CD4-positive, alpha-beta T cell (primary cell): ENCODE data around the gene STARD8. TPM values are rescaled to one million over a fixed set of nuclear protein-coding genes. Genes with fewer than 3 reads are reported as not detected.

Experiments used
- ATAC-seq: fragments of 200-7000 bp; cut with Tn5 transposase; one replicate; pipeline ENCODE4 v1.10.0; 2022; ENCODE audit warnings: mild to moderate bottlenecking; ENCODE audit not compliant: poor library complexity
- CTCF ChIA-PET: fragments of 350-600 bp; sonication (Branson Sonifier 250); formaldehyde crosslinking; loops from one replicate; lab custom pipeline; 2021; ENCODE audit warnings: antibody characterized with exemption, inconsistent platforms; lab: Charles Lee
- POLR2A ChIA-PET: fragments of 350-600 bp; sonication (Branson Sonifier 250); formaldehyde crosslinking; loops from one replicate; lab custom pipeline; 2021; ENCODE audit warnings: antibody characterized with exemption, inconsistent platforms; lab: Charles Lee
- DNase-seq, 14 experiments: peaks; one replicate each; pipeline ENCODE4 v3.0.0-alpha.2; 2013 to 2020; ENCODE audit warnings: mixed read lengths in 2 of 14
- H3K27ac ChIP-seq, 2 donors: one replicate each; pipeline versions ENCODE4 v1.5.1 to v1.7.0; 2013; ENCODE audit warnings: low read length in 2 of 2, low read depth in 1 of 2, mild to moderate bottlenecking in 1 of 2
- H3K27me3 ChIP-seq, 2 experiments: 1 replicate in 1 of 2; 2 replicates in 1 of 2; pipeline versions ENCODE4 v1.6.1 to v1.7.0; 2013; ENCODE audit warnings: low read length in 2 of 2, control low read depth in 1 of 2, mild to moderate bottlenecking in 1 of 2, moderate library complexity in 1 of 2; ENCODE audit not compliant: insufficient read depth in 2 of 2, control insufficient read depth in 1 of 2
- H3K36me3 ChIP-seq: one replicate; pipeline ENCODE4 v1.6.1; 2013; ENCODE audit warnings: low read length, control low read depth; ENCODE audit not compliant: insufficient read depth
- H3K4me1 ChIP-seq: one replicate; pipeline ENCODE4 v1.6.1; 2013; ENCODE audit warnings: low read length, control low read depth; ENCODE audit not compliant: insufficient read depth
- H3K4me3 ChIP-seq: one replicate; pipeline ENCODE4 v1.5.1; 2013; ENCODE audit warnings: mild to moderate bottlenecking, low read length, moderate library complexity
- H3K9me3 ChIP-seq, 2 experiments: 1 replicate in 1 of 2; 2 replicates in 1 of 2; pipeline versions ENCODE4 v1.6.1 to v1.7.0; 2013; ENCODE audit warnings: low read length in 2 of 2, mild to moderate bottlenecking in 2 of 2, control low read depth in 1 of 2, moderate library complexity in 1 of 2; ENCODE audit not compliant: control insufficient read depth in 1 of 2, insufficient read depth in 1 of 2
- H3K27ac Mint-ChIP-seq: one replicate; pipeline ENCODE4 v1.8.0; 2020; ENCODE audit warnings: mixed read lengths
- H3K27me3 Mint-ChIP-seq: one replicate; pipeline ENCODE4 v1.8.0; 2021; ENCODE audit warnings: mixed read lengths
- H3K36me3 Mint-ChIP-seq: one replicate; pipeline ENCODE4 v1.8.0; 2021; ENCODE audit warnings: low read depth, mixed read lengths
- H3K4me1 Mint-ChIP-seq: one replicate; pipeline ENCODE4 v1.8.0; 2021; ENCODE audit warnings: low read depth, mixed read lengths
- H3K4me3 Mint-ChIP-seq: one replicate; pipeline ENCODE4 v1.8.0; 2020; ENCODE audit warnings: mild to moderate bottlenecking, mixed read lengths
- H3K9me3 Mint-ChIP-seq: one replicate; pipeline ENCODE4 v1.8.0; 2020; ENCODE audit warnings: mixed read lengths
- intact Hi-C, 2 experiments: fragments of 100-400 bp; cut with DNase I in 1 of 2; cut with micrococcal nuclease in 1 of 2; formaldehyde crosslinking; loops; one replicate each; pipeline versions ENCODE4 v1.15.1 to v1.9.0; 2023 to 2025; cut with DNase I, micrococcal nuclease
- total RNA-seq, 174 experiments: library from RNA in 2 of 174; stranded (reverse) in 2 of 174; gene quantifications; one replicate each; pipeline ENCODE4 v1.2.3 and lab custom pipeline; 2021 to 2026
- TF ChIP-seq, protein P1 (sequence below): fragments of 200-600 bp; IDR thresholded peaks from one replicate; pipeline ENCODE4 v1.8.0; 2022; ENCODE audit warnings: antibody characterized with exemption, mild to moderate bottlenecking

STARD8 gene
- total RNA-seq, 2 experiments from 2014 or later, result 0.22 to 0.25 TPM

DNA sequence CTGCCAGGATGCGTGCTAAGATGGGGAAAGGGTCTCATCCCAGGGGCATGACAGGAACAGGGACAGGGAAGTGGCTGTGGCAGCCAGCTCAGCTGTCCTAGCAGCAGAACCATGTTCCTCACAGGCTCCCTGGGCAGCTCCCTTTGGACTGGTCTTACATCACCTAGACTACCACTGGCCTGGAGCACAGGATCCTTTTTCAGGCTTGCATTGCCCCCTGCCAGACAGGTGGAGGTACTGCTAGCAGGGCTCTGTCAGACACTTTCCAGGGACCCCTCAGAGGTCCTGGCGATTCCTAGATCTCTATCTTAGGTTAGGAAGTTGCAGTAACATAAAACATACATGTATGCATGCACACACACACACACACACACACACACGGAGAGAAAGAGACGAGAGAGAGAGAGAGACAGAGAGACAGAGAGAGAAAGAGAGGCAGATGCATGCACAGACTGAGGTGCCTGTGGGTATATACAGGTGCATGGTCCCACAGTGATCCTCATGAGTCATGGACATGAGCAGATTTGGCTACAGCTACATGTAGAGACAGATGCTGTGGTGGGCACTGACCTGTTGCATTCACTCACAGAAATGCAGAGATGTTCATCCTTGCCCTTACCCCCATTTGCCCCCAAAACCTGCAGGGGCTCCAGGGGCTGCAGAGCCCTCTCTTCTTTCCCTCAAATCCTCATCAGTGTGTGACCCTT, 63.6 kb downstream of the STARD8 start:
- TF ChIP-seq, protein P1, sequence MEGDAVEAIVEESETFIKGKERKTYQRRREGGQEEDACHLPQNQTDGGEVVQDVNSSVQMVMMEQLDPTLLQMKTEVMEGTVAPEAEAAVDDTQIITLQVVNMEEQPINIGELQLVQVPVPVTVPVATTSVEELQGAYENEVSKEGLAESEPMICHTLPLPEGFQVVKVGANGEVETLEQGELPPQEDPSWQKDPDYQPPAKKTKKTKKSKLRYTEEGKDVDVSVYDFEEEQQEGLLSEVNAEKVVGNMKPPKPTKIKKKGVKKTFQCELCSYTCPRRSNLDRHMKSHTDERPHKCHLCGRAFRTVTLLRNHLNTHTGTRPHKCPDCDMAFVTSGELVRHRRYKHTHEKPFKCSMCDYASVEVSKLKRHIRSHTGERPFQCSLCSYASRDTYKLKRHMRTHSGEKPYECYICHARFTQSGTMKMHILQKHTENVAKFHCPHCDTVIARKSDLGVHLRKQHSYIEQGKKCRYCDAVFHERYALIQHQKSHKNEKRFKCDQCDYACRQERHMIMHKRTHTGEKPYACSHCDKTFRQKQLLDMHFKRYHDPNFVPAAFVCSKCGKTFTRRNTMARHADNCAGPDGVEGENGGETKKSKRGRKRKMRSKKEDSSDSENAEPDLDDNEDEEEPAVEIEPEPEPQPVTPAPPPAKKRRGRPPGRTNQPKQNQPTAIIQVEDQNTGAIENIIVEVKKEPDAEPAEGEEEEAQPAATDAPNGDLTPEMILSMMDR, result no peak
- Histone ChIP-seq H3K36me3 (no peaks in the 10 kb centered on the region), H3K9me3 (no peaks in the 10 kb centered on the region), H3K4me1 (no peaks in the 10 kb centered on the region), H3K4me3 (no peak overlapping the region), H3K27me3 (no peaks in the 10 kb centered on the region), H3K27ac (no peak overlapping the region)
- DNase-seq, result no peak
- no peaks in the 10 kb centered on the region for H3K27me3 Mint-ChIP-seq
- no peak for ATAC-seq
- no peak overlapping the region for H3K27ac Mint-ChIP-seq
- no peaks in the 10 kb centered on the region for H3K4me1 Mint-ChIP-seq
- POLR2A ChIA-PET, result no interaction called here
- no peak overlapping the region for H3K4me3 Mint-ChIP-seq
- H3K9me3 Mint-ChIP-seq, result no peaks in the 10 kb centered on the region
- intact Hi-C loops, result no loop called here
- CTCF ChIA-PET, result no interaction called here
- no peaks in the 10 kb centered on the region for H3K36me3 Mint-ChIP-seq

DNA sequence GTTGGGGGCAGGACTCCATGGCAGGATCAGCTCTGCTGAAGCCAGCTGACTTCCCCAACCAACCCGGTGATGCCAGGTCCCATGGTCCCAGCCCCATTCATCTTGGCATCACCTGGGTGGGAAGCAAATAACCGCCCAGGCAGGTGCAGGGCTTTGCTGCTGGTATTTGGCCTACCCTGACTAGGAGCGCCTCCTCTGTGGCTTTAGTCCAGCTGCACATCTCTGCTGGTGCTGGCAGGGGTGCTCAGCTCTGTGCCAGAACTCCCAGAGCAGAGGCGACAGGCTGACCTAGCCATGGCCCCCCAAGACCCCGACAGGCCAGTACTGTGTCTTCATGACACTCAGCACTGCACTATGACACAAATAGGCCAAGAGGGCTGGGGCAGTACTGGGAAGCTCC, 64.4 kb downstream of the STARD8 start:
- Mint-ChIP-seq H3K9me3 (no peaks in the 10 kb centered on the region), H3K4me3 (no peak overlapping the region), H3K27me3 (no peaks in the 10 kb centered on the region), H3K27ac (no peak overlapping the region), H3K4me1 (no peaks in the 10 kb centered on the region), H3K36me3 (no peaks in the 10 kb centered on the region)
- no peak overlapping the region for H3K4me3 ChIP-seq
- ChIA-PET POLR2A (no interaction called here), CTCF (no interaction called here)
- ATAC-seq (no peak), DNase-seq (no peak)
- intact Hi-C loops, result no loop called here
- H3K36me3 ChIP-seq, result no peaks in the 10 kb centered on the region
- no peaks in the 10 kb centered on the region for H3K9me3 ChIP-seq
- TF ChIP-seq, protein P1, result no peak
- H3K27ac ChIP-seq, result no peak overlapping the region
- no peaks in the 10 kb centered on the region for H3K27me3 ChIP-seq
- no peaks in the 10 kb centered on the region for H3K4me1 ChIP-seq

DNA sequence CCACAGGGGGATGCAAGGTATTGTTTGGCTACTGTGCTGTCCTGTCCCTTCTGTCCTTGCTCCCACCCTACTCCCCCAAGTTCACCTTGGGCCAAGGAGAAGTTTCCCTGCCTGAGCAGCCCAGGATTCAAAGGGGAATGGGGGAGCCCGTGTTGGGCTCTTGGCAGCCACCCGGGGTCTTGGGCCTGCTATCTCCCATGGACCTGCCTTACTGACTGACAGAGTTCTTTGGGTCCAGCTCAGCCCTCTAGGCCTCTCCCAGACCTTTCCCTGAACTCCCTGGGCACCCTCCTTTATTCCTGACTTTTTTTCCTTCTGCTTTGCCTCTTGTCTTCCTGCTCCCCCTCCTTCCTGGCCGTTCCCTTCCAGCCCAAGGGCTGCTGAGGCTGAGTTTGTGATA, 67.4 kb downstream of the STARD8 start:
- no peak overlapping the region for H3K27ac Mint-ChIP-seq
- H3K27me3 Mint-ChIP-seq, result no peaks in the 10 kb centered on the region
- no peaks in the 10 kb centered on the region for H3K36me3 Mint-ChIP-seq

More for the DNA sequence above, 67.4 kb downstream of the STARD8 start:
- intact Hi-C loops, result no loop called here
- ATAC-seq, result no peak
- Histone ChIP-seq H3K27ac (no peak overlapping the region), H3K4me1 (no peaks in the 10 kb centered on the region), H3K9me3 (no peaks in the 10 kb centered on the region), H3K36me3 (no peaks in the 10 kb centered on the region), H3K27me3 (no peaks in the 10 kb centered on the region), H3K4me3 (no peak overlapping the region)
- Mint-ChIP-seq H3K4me3 (no peak overlapping the region), H3K9me3 (no peaks in the 10 kb centered on the region), H3K4me1 (no peaks in the 10 kb centered on the region)
- no peak for DNase-seq
- ChIA-PET POLR2A (no interaction called here), CTCF (no interaction called here)
- TF ChIP-seq, protein P1, result no peak
